Effector CD4-positive, alpha-beta T cell (primary cell): ENCODE results near the gene EBF3.

Source experiments
- DNase-seq: peaks from one replicate; pipeline ENCODE4 v3.0.0-alpha.2; 2020

Gene EBF3

GRCh38 chr10:129868449-129869035 is 95.5 kb downstream of the EBF3 start:
- DNase-seq, result no peak

GRCh38 chr10:129867631-129868179 is 96.4 kb downstream of the EBF3 start:
- DNase-seq, result no peak

DNA sequence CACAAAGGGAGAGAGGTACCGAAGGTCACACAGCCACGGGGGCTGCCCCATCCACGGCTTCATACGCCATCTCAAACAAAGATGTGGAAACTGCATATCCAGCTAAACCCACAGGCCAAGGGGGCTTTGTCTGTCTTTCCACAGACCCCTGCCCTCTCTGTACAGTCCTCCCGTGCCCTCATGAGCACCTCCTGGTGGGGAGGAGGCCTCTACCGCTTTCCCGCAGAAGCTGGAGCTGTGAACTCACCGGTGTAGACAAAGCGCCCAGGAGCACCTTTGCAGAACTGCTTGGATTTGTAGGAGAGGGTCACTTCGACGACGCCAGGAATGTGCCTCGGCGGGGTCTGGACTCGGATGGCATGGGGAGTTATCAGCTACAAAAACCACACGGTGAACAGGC is 97.2 kb downstream of the EBF3 start:
- no peak for DNase-seq

DNA sequence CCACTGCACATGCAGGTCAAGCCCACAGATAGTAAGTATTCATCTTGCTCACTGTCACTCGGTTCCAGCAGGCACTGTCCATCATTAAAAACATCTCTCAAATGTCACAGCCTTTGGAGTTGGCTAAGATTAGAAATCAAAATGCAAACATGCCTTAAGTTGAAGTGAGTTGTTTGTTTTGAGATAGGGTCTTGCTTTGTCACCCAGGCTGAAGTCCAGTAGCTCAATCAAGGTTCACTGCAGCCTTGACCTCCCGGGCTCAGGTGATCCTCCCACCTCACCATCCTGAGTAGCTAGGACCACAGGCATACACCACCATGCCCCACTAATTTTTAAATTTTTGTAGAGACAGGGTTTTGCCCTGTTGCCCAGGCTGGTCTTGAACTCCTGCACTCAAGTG is 98.1 kb downstream of the EBF3 start:
- DNase-seq, result no peak

DNA sequence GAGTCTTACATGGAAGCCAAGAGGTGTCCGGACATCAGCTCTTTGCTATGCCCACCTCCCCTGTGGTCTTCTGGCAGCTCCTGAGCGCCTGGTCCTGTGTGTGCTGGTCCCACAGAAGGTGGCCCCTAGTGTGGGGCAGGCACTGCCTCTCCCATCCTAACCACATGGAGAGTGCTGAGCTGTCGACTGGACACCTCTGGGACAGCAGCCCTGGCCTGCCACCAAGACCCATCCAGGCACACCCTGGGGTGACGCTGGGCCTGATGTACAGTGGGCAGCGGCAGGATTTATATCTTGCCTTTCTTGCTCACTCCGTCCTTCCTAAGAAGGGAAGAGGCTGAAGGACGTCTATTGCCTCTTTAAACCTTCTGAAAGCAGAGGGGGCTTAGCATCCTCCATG is 98.7 kb downstream of the EBF3 start:
- no peak for DNase-seq

- DNase-seq, result no peak
Observed at GRCh38 chr10:129864601-129865126, 99.4 kb downstream of the EBF3 start.

DNA sequence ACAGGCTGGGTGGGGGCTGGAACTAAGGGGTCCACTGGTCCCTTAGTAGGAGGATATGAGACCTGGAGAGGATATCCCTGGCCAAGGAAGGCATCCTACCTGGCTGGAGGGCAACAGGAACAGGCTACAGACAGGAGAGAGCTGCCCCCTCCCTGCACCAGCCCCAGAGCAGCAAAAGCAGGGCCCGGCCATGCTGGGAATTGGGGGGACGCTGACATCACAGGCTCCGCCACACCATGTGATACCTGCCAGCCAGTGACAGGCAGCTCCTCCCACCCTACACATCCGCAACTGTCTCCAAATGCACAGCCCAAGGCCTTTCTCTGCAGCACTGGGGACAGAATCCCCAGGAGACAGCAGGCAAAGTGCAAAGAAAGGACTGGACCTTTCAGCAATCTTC is 100.0 kb downstream of the EBF3 start:
- DNase-seq, result no peak

DNA sequence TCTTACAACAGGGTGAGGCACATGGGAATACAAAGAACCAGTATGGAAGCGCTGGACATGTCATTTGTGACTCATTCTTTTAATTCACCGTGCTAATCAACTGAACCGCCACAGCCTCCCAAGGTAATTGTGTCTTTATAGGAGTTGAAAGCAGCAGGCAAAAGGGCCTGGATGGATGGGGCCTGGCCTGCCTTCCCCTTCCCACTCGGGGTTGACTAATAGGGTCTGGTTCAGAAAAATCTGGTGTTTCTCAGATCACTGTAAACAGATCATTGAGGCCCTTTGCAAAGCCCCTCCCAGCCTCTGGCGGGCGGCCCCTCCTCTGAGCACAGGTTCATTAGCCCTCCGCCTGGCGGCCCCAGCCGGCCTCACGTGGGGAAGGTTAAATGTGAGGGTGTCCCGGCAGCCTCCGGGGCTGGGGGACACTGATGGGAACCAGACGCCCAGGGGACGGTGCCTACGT is 100.8 kb downstream of the EBF3 start:
- DNase-seq, result no peak

- no peak for DNase-seq
Observed at GRCh38 chr10:129861776-129862531, 102.1 kb downstream of the EBF3 start.

DNA sequence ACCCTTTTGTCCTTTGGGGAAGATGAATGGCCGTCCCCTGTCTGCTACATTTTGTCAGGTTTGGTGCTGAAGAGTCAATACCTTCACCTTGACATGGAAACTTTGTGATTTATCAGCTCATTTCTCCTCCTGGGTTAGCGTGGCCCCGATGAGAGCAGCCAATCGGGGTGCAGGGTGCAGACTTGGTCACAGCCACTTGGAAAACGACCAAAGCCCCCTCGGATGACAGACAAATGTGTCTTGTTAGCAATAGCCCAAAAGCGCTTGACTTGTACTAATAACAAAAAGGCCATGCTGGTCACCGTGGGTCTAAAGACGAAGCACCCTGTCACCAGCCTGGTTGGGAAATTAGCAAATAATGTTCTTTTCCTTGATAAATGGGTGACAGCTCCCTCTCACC is 103.7 kb downstream of the EBF3 start:
- no peak for DNase-seq

DNA sequence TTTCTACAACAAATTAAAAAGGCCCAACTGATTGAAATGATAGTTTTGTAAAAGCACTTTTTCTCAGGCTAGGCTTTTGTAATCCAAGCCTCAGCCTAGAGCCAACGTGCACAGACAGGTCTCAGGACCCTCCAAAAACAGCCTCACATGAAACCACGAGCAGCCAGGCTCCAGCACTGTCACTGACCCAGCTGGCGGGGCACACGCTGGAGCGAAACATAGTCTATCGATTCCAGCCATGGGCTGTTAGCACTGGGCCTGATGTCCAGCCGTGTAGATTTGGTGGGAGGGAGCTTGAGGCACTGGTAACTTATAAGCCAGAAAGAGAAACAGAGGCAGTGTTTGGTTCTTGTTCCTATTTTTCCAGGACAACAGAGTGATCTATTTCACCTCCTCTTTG is 104.5 kb downstream of the EBF3 start:
- DNase-seq, result no peak

- DNase-seq, result no peak
Observed at GRCh38 chr10:129857242-129857960, 106.7 kb downstream of the EBF3 start.

- no peak for DNase-seq
Observed at GRCh38 chr10:129855836-129856563, 108.1 kb downstream of the EBF3 start.

DNA sequence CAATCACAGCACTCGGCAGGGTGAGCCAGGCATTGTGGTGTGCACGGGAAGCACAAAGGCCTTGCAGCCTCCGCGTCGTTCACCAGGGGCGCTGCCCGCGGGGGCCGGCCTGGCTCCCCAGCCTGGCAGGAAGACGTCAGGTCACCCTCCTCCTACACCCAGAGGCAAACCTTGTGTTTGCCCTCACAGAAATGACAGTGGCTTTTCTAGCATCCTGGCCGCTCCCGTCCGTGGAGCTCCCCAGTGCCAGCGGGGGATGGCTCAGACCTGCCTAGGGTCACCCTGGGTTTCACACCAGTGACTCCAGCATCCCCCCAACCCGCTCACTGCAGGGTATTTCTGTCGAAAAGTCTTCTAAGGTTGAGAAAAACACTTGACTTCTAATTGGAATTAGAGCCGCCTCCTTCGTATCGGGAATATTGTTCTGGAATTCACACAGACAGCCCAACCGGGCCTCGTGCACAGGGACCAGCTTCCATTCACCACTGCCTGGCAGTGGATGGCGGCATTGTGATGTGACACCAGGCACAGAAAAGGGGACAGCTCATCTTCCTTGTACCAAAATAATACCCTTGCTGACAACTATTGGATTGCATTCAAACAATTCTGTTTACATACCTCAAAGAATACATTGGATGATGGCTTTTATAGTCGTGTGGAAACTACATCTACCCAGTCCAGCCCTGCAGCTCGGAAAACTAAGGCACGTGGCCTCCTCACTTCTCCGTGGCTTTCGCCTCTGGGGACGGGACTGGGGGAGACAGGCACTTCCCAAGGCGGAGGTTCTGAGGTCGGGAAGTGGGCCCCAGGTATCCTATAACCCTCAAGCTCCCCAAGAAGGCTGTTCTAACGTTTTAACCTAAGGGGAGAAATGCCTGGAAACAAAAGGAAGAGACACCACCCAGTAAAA is 109.0 kb downstream of the EBF3 start:
- no peak for DNase-seq

DNA sequence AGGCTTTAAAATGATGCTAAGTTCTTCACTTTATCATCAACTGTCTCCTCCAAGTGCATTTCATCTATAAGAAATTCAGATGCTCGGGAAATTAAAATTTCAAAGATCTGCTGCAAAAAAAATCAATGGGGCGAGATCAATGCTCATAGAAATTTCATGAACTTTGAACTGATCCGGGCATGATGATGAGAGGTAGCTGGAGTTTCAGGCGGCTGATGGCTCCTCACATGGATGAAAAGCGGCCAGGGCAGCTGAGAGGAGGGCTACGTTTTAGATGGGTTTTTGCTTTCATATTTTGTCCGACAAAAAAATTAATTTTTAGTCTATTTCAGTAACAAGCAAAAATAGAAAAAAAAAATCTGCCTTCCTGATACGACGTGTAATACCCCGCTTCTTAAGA is 109.9 kb downstream of the EBF3 start:
- DNase-seq, result no peak

GRCh38 chr10:129853562-129853903 is 110.5 kb downstream of the EBF3 start:
- DNase-seq, result no peak

GRCh38 chr10:129852829-129853561 is 111.1 kb downstream of the EBF3 start:
- DNase-seq, result no peak

- DNase-seq, result no peak
Observed at GRCh38 chr10:129851941-129852640, 112.0 kb downstream of the EBF3 start.

- no peak for DNase-seq
Observed at GRCh38 chr10:129850790-129851189, 113.3 kb downstream of the EBF3 start.

- no peak for DNase-seq
Observed at GRCh38 chr10:129850316-129850715, 113.8 kb downstream of the EBF3 start.
